Neural crest cell (in vitro differentiated cells): ENCODE results near the gene CD38. TPM values are rescaled to one million over a fixed set of nuclear protein-coding genes. Genes with fewer than 3 reads are reported as not detected.
"Not testable (repeated sequence)": the region's sequence is repeated elsewhere in the genome, so short reads cannot be mapped to it uniquely, and the experiment has no call there.

Source experiments
- DNase-seq: peaks from one replicate; pipeline ENCODE4 v3.0.0; 2021; ENCODE audit warnings: low read depth, mixed read lengths, low spot score
- H3K27ac Mint-ChIP-seq: one replicate; pipeline ENCODE4 v1.8.0; 2021; ENCODE audit warnings: mild to moderate bottlenecking, mixed read lengths; ENCODE audit not compliant: unreplicated experiment
- H3K27me3 Mint-ChIP-seq: 2 replicates; pipeline ENCODE4 v1.8.0; 2021; ENCODE audit warnings: low read depth, mild to moderate bottlenecking, mixed read lengths
- H3K36me3 Mint-ChIP-seq: 2 replicates; pipeline ENCODE4 v1.8.0; 2021; ENCODE audit warnings: low read depth, mild to moderate bottlenecking, mixed read lengths
- H3K4me1 Mint-ChIP-seq: 2 replicates; pipeline ENCODE4 v1.8.0; 2021; ENCODE audit warnings: mixed read lengths
- H3K4me3 Mint-ChIP-seq: one replicate; pipeline ENCODE4 v1.8.0; 2021; ENCODE audit warnings: mild to moderate bottlenecking, mixed read lengths
- H3K9me3 Mint-ChIP-seq: 2 replicates; pipeline ENCODE4 v1.8.0; 2021; ENCODE audit warnings: mixed read lengths
- CTCF ChIP-seq: fragments of 200-600 bp; sonication (generic); conservative IDR thresholded peaks from 2 replicates; pipeline ENCODE4 v1.5.0; 2021; ENCODE audit warnings: antibody characterized with exemption, mild to moderate bottlenecking
- total RNA-seq: library from RNA; stranded (reverse); gene quantifications from 2 replicates; pipeline ENCODE4 v1.2.1, GENCODE V29; 2021

The CD38 gene
- total RNA-seq, 1 donor from 2014 or later: 0.05 TPM

GRCh38 chr4:15832523-15833451 is 54.7 kb downstream of the CD38 start:
- no peak overlapping the region for H3K27ac Mint-ChIP-seq
- peaks cover 4% of the 10 kb centered on the region for H3K9me3 Mint-ChIP-seq
- no peaks in the 10 kb centered on the region for H3K4me1 Mint-ChIP-seq
- DNase-seq: no peak
- TF ChIP-seq CTCF: no peak
- H3K4me3 Mint-ChIP-seq: no peak overlapping the region
- no peaks in the 10 kb centered on the region for H3K36me3 Mint-ChIP-seq
- H3K27me3 Mint-ChIP-seq: no peaks in the 10 kb centered on the region

GRCh38 chr4:15833801-15834200 is 55.7 kb downstream of the CD38 start:
- no peak for DNase-seq
- H3K27me3 Mint-ChIP-seq: no peaks in the 10 kb centered on the region
- H3K27ac Mint-ChIP-seq: no peak overlapping the region
- no peak overlapping the region for H3K4me3 Mint-ChIP-seq
- peaks cover 4% of the 10 kb centered on the region for H3K9me3 Mint-ChIP-seq
- no peak for TF ChIP-seq CTCF
- no peaks in the 10 kb centered on the region for H3K4me1 Mint-ChIP-seq
- no peaks in the 10 kb centered on the region for H3K36me3 Mint-ChIP-seq

- TF ChIP-seq CTCF: no peak
- no peak overlapping the region for H3K4me3 Mint-ChIP-seq
- DNase-seq: no peak
- no peak overlapping the region for H3K27ac Mint-ChIP-seq
- no peaks in the 10 kb centered on the region for H3K27me3 Mint-ChIP-seq
- H3K9me3 Mint-ChIP-seq: no peaks in the 10 kb centered on the region
- peaks cover 2% of the 10 kb centered on the region for H3K36me3 Mint-ChIP-seq
- H3K4me1 Mint-ChIP-seq: no peaks in the 10 kb centered on the region
These were observed 58.2 kb downstream of the CD38 start for GRCh38 chr4:15836362-15836761.

GRCh38 chr4:15837591-15837990 is 59.5 kb downstream of the CD38 start:
- H3K4me3 Mint-ChIP-seq: no peak overlapping the region
- no peaks in the 10 kb centered on the region for H3K27me3 Mint-ChIP-seq
- no peaks in the 10 kb centered on the region for H3K4me1 Mint-ChIP-seq
- no peak overlapping the region for H3K27ac Mint-ChIP-seq
- TF ChIP-seq CTCF: no peak
- no peak for DNase-seq
- no peaks in the 10 kb centered on the region for H3K9me3 Mint-ChIP-seq
- peaks cover 3% of the 10 kb centered on the region for H3K36me3 Mint-ChIP-seq

GRCh38 chr4:15841194-15841730 is 63.1 kb downstream of the CD38 start:
- not testable (repeated sequence) for H3K9me3 Mint-ChIP-seq, DNase-seq, H3K27me3 Mint-ChIP-seq, H3K4me1 Mint-ChIP-seq, H3K36me3 Mint-ChIP-seq, H3K4me3 Mint-ChIP-seq, H3K27ac Mint-ChIP-seq

- Mint-ChIP-seq H3K27me3 (no peaks in the 10 kb centered on the region), H3K36me3 (peaks cover 4% of the 10 kb centered on the region), H3K4me1 (no peaks in the 10 kb centered on the region)
These were observed 69.6 kb downstream of the CD38 start for GRCh38 chr4:15847746-15848145.

More at GRCh38 chr4:15847746-15848145, 69.6 kb downstream of the CD38 start:
- no peak for DNase-seq
- no peak for TF ChIP-seq CTCF
- Mint-ChIP-seq H3K4me3 (no peak overlapping the region), H3K27ac (no peak overlapping the region), H3K9me3 (no peaks in the 10 kb centered on the region)
